Lower lobe of right lung (tissue), 2 donors: ENCODE measurements around the gene MICU2. TPM values are rescaled to one million over a fixed set of nuclear protein-coding genes. Genes with fewer than 3 reads are reported as not detected.

Source experiments
- ATAC-seq, 2 donors: fragments of 200-7000 bp; cut with Tn5 transposase; one replicate each; pipeline ENCODE4 v1.9.1; 2020 to 2022; ENCODE audit warnings: mild to moderate bottlenecking in 2 of 2, moderate library complexity in 2 of 2
- DNase-seq: peaks from one replicate; pipeline ENCODE4 v3.0.0-alpha.2; 2020
- H3K27ac ChIP-seq: fragments of 200-600 bp; one replicate; pipeline ENCODE4 v1.8.0; 2022
- H3K27me3 ChIP-seq: fragments of 200-600 bp; one replicate; pipeline ENCODE4 v1.8.0; 2022; ENCODE audit warnings: low read depth
- H3K36me3 ChIP-seq: fragments of 200-600 bp; one replicate; pipeline ENCODE4 v1.8.0; 2022; ENCODE audit warnings: mild to moderate bottlenecking
- H3K4me1 ChIP-seq: fragments of 200-600 bp; one replicate; pipeline ENCODE4 v1.8.0; 2022
- H3K4me3 ChIP-seq: fragments of 200-600 bp; one replicate; pipeline ENCODE4 v1.8.0; 2022; ENCODE audit warnings: mild to moderate bottlenecking
- H3K9me3 ChIP-seq: fragments of 200-600 bp; one replicate; pipeline ENCODE4 v1.8.0; 2022
- CTCF ChIP-seq: fragments of 200-600 bp; IDR thresholded peaks from one replicate; pipeline ENCODE4 v1.8.0; 2022; ENCODE audit warnings: antibody characterized with exemption, mild to moderate bottlenecking
- intact Hi-C: fragments of 100-400 bp; cut with DNase I; formaldehyde crosslinking; loops from one replicate; pipeline ENCODE4 v1.11.0; 2022
- total RNA-seq: library from RNA; stranded (reverse); fragmentation: NEBNext Ultra II Directional; extraction: Animal tissue kit (Norgen Biotek cat#: 25700); gene quantifications from one replicate; pipeline ENCODE4 v1.2.1, GENCODE V29; 2021
- donor health status: DM: no; HTN: yes; CAD: no; lungs with severe emphysema.

The MICU2 gene
- total RNA-seq, 1 donor from 2014 or later: 34.8 TPM

DNA sequence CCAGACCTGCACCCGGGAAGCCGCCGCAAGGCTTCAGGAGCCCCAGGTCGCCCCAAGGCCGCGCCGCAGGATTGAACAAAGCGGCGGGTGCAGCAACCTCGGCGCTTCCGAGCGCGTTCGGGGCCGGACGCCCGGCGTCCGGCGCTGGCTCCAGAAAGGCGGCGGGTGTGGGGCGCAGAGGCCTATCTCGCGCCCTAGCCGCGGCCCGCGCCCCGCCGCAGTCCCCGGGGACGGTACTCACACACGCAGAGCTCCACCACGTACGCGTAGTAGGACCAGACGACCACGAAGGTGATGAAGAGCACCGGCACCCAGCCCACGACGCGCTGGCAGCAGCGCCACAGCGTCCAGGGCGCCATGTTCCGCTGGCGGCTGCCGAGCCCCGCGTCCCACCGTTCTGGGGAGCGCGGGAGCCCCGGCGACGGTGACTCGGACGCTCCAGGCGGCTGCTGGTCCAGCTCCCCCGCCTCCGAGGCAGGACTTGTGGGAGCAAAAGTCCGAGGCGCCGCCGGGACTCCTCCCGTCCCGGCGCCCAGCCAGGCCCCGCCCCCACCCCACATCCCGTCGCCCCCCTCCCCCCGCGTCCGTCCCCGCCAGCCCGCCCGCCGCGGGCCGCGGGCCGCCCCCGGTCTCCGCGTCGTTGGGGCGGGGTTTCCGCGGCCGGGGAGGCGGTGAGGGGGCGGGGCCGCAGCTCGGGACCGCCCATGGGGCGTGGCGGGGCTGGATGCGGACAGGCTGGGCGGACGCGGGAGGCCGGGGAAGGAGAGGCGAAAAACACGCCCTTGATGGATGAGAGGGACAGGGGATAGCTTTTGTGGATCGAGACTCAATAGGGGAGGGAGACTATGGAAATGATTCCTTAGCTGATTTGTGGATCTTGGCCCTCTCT lies 144.9 kb downstream of the MICU2 start, which contains the start of gene ZDHHC20:
TSS of gene ZDHHC20 (minus strand) at position 491 of the 889 bp plus-strand sequence. CDS start at position 359, 132 bp downstream.
- DNase-seq: peak; percentile 93
- peak within 1 kb of the TSS; percentile 95 for H3K4me3 ChIP-seq
- no peaks in the 10 kb centered on the region for H3K27me3 ChIP-seq
- TF ChIP-seq CTCF: no peak
- ATAC-seq: peak; percentile 96 to 98
- H3K36me3 ChIP-seq: no peaks in the 10 kb centered on the region
- peak within 1 kb of the TSS; percentile 95 for H3K27ac ChIP-seq
- intact Hi-C loops: no loop called here
- H3K9me3 ChIP-seq: no peaks in the 10 kb centered on the region
- peaks cover 25% of the 10 kb centered on the region for H3K4me1 ChIP-seq

- intact Hi-C loops: no loop called here
- Histone ChIP-seq H3K27ac (peak overlapping the region; percentile 95), H3K27me3 (no peaks in the 10 kb centered on the region), H3K36me3 (no peaks in the 10 kb centered on the region), H3K9me3 (no peaks in the 10 kb centered on the region), H3K4me1 (peaks cover 25% of the 10 kb centered on the region), H3K4me3 (peak overlapping the region; percentile 95)
- TF ChIP-seq CTCF: no peak
- DNase-seq (peak; percentile 76), ATAC-seq (peak; percentile 52 to 75)
Measured at GRCh38 chr13:21458451-21458812, 145.5 kb downstream of the MICU2 start.

DNA sequence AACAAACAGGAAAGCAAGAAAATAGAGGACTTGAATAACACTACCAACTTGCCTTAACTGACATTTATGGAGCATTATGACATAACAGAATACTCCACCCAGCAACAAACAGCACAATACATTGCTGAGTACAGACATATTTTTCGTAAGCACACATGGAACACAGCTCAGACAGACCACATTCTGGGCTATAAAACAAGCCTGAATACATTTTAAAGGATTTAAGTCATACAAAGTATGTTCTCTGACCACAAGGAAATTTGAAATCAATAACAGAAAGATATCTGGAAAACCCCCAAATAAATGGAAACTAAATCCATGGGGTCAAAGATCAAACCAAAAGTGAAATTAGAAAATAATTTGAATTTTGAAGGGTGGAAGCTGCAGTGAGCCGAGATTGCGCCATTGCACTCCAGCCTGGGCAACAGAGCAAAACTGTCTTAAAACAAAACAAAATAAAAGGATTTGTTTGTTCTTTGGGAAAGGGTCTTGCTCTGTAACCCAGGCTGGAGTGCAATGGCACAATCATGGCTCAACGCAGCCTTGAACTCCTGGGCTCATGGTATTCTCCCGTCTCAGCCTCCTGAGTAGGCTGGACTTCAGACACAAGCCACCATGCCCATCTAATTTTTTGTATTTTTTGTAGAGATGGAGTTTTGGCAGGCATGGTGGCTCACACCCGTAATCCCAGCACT lies 150.4 kb downstream of the MICU2 start:
- H3K4me3 ChIP-seq: no peak overlapping the region
- no peaks in the 10 kb centered on the region for H3K27me3 ChIP-seq
- no peaks in the 10 kb centered on the region for H3K36me3 ChIP-seq
- ATAC-seq: peak; percentile 27 to 54
- no peak overlapping the region for H3K27ac ChIP-seq
- intact Hi-C loops: no loop called here
- no peak for TF ChIP-seq CTCF
- no peak for DNase-seq
- H3K9me3 ChIP-seq: no peaks in the 10 kb centered on the region
- H3K4me1 ChIP-seq: peaks cover 43% of the 10 kb centered on the region

GRCh38 chr13:21450936-21451335 lies 153.0 kb downstream of the MICU2 start:
- Histone ChIP-seq H3K27ac (no peak overlapping the region), H3K27me3 (no peaks in the 10 kb centered on the region), H3K36me3 (no peaks in the 10 kb centered on the region), H3K9me3 (no peaks in the 10 kb centered on the region), H3K4me1 (peaks cover 23% of the 10 kb centered on the region), H3K4me3 (no peak overlapping the region)
- DNase-seq (no peak), ATAC-seq (no peak)
- intact Hi-C loops: no loop called here
- no peak for TF ChIP-seq CTCF

DNA sequence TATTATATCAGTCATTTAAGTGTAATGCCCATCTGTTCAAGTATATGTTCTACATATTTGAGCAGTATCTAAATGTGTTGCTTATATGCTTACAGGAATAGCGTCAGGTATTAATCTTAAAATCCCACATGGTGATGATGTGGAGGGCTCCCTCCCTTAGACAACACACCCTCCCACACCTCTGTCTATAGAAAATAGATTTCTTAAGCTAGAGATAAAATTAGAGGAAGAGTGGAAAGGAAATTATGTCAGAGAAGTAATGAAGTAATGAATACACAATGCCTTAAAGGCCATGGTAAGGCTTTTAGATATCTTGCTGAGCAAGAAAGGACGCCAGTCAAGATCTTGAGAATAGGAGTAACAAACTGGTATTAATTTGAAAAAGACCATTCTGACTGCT lies 157.3 kb downstream of the MICU2 start:
- TF ChIP-seq CTCF: no peak
- intact Hi-C loops: no loop called here
- peaks cover 23% of the 10 kb centered on the region for H3K4me1 ChIP-seq
- no peak for ATAC-seq
- H3K36me3 ChIP-seq: no peaks in the 10 kb centered on the region
- no peak for DNase-seq
- no peak overlapping the region for H3K27ac ChIP-seq
- no peak overlapping the region for H3K4me3 ChIP-seq
- H3K9me3 ChIP-seq: no peaks in the 10 kb centered on the region
- H3K27me3 ChIP-seq: no peaks in the 10 kb centered on the region
